B cell (primary cell): ENCODE measurements around the gene SFXN2. TPM values are rescaled to one million over a fixed set of nuclear protein-coding genes. Genes with fewer than 3 reads are reported as not detected.

Experiments used
- ATAC-seq: fragments of 200-7000 bp; cut with Tn5 transposase; one replicate; pipeline ENCODE4 v1.10.0; 2021; ENCODE audit warnings: low read depth, mild to moderate bottlenecking, moderate number of reproducible peaks, moderate library complexity
- CTCF ChIA-PET: fragments of 350-600 bp; sonication (Branson Sonifier 250); formaldehyde crosslinking; loops from one replicate; lab custom pipeline; 2021; ENCODE audit warnings: antibody characterized with exemption, inconsistent platforms; lab: Charles Lee
- POLR2A ChIA-PET: fragments of 350-600 bp; sonication (Branson Sonifier 250); formaldehyde crosslinking; loops from one replicate; lab custom pipeline; 2021; ENCODE audit warnings: antibody characterized with exemption; lab: Charles Lee
- DNase-seq: peaks from one replicate; pipeline ENCODE4 v3.0.0; 2013
- H2AFZ ChIP-seq: 2 replicates; pipeline ENCODE4 v1.6.1; 2012; ENCODE audit warnings: mild to moderate bottlenecking, low read depth, low read length; ENCODE audit not compliant: insufficient read depth, poor library complexity, severe bottlenecking
- H3K27ac ChIP-seq, 2 donors: 1 replicate in 1 of 2; 2 replicates in 1 of 2; pipeline ENCODE4 v1.5.1; 2012 to 2013; ENCODE audit warnings: low read length in 2 of 2, mild to moderate bottlenecking in 2 of 2, moderate library complexity in 1 of 2
- H3K27me3 ChIP-seq, 4 experiments: fragments of 200-600 bp in 1 of 4; sonication (generic) in 1 of 4; replicated peaks in 1 of 4; 1 replicate in 2 of 4; 2 replicates in 2 of 4; pipeline versions ENCODE4 v1.6.1 to v1.7.0; 2013 to 2016; ENCODE audit warnings: low read length in 3 of 4, mild to moderate bottlenecking in 2 of 4, mixed read lengths in 1 of 4, moderate library complexity in 1 of 4; ENCODE audit not compliant: insufficient read depth in 4 of 4, control insufficient read depth in 3 of 4; ENCODE audit errors: control extremely low read depth in 1 of 4
- H3K36me3 ChIP-seq, 2 experiments: replicated peaks in 1 of 2; 1 replicate in 1 of 2; 2 replicates in 1 of 2; pipeline versions ENCODE4 v1.6.1 to v1.7.1; 2013; ENCODE audit warnings: low read length in 1 of 2; ENCODE audit not compliant: insufficient read depth in 2 of 2, control insufficient read depth in 1 of 2; ENCODE audit errors: control extremely low read depth in 1 of 2, extremely low read depth in 1 of 2
- H3K4me1 ChIP-seq, 2 donors: fragments of 200-600 bp in 1 of 2; sonication (generic) in 1 of 2; 1 replicate in 1 of 2; 2 replicates in 1 of 2; pipeline versions ENCODE4 v1.5.1 to v1.6.1; 2013 to 2017; ENCODE audit warnings: low read length in 2 of 2; ENCODE audit not compliant: control insufficient read depth in 2 of 2, insufficient read depth in 2 of 2
- H3K4me2 ChIP-seq: replicated peaks from 2 replicates; pipeline ENCODE3; 2012; ENCODE audit warnings: mild to moderate bottlenecking, low read depth, low read length; ENCODE audit not compliant: poor library complexity, severe bottlenecking
- H3K4me3 ChIP-seq, 5 experiments: fragments of 200-600 bp in 1 of 5; sonication (generic) in 1 of 5; 1 replicate in 3 of 5; 2 replicates in 2 of 5; pipeline versions ENCODE4 v1.5.1 to v1.7.0; 2011 to 2016; ENCODE audit warnings: low read length in 4 of 5, mild to moderate bottlenecking in 4 of 5, low read depth in 2 of 5, control low read depth in 1 of 5, moderate library complexity in 1 of 5; ENCODE audit not compliant: insufficient read depth in 1 of 5; ENCODE audit errors: control extremely low read depth in 1 of 5, extremely low read depth in 1 of 5
- H3K79me2 ChIP-seq: fragments of 200-600 bp; sonication (generic); one replicate; pipeline ENCODE4 v1.6.0; 2016; ENCODE audit warnings: low read length; ENCODE audit not compliant: control insufficient read depth, insufficient read depth
- H3K9ac ChIP-seq: fragments of 200-600 bp; sonication (generic); 2 replicates; pipeline ENCODE4 v1.6.1; 2017; ENCODE audit warnings: mild to moderate bottlenecking, low read length, moderate library complexity
- H3K9me3 ChIP-seq, 3 donors: one replicate each; pipeline versions ENCODE4 v1.6.1 to v1.7.1; 2013; ENCODE audit warnings: low read length in 2 of 3; ENCODE audit not compliant: control insufficient read depth in 2 of 3, insufficient read depth in 1 of 3; ENCODE audit errors: control extremely low read depth in 1 of 3
- H4K20me1 ChIP-seq: 2 replicates; pipeline ENCODE4 v1.6.0; 2012; ENCODE audit warnings: mild to moderate bottlenecking, low read length; ENCODE audit not compliant: insufficient read depth, control insufficient read depth, poor library complexity, severe bottlenecking
- H3K27ac Mint-ChIP-seq: one replicate; pipeline ENCODE4 v1.8.0; 2021; ENCODE audit warnings: mixed read lengths
- H3K27me3 Mint-ChIP-seq: one replicate; pipeline ENCODE4 v1.8.0; 2021; ENCODE audit warnings: mixed read lengths
- H3K4me1 Mint-ChIP-seq: one replicate; pipeline ENCODE4 v1.8.0; 2021; ENCODE audit warnings: mixed read lengths
- H3K4me3 Mint-ChIP-seq: one replicate; pipeline ENCODE4 v1.8.0; 2021; ENCODE audit warnings: mixed read lengths
- H3K9me3 Mint-ChIP-seq: one replicate; pipeline ENCODE4 v1.8.0; 2022; ENCODE audit warnings: mixed read lengths; ENCODE audit not compliant: insufficient read depth
- CTCF ChIP-seq: fragments of 200-600 bp; IDR thresholded peaks from one replicate; pipeline ENCODE4 v1.8.0; 2022; ENCODE audit warnings: antibody characterized with exemption, mild to moderate bottlenecking
- EZH2 ChIP-seq: IDR thresholded peaks from 2 replicates; pipeline ENCODE4 v1.6.1; 2012; ENCODE audit warnings: borderline replicate concordance, low read depth, mild to moderate bottlenecking, moderate library complexity, low read length; ENCODE audit not compliant: insufficient read depth, poor library complexity, severe bottlenecking
- whole genome bisulfite sequencing: methylation state at CpG from one replicate; pipeline ENCODE4 v1.1.5; 2013; ENCODE audit warnings: missing lambda C conversion rate; ENCODE audit not compliant: insufficient coverage; 5-methylcytosine and 5-hydroxymethylcytosine counted together
- intact Hi-C: fragments of 100-400 bp; cut with micrococcal nuclease; formaldehyde crosslinking; loops from one replicate; pipeline ENCODE4 v1.10.0; 2022
- polyA plus RNA-seq: library from polyadenylated mRNA; depleted of rRNA; stranded (reverse); fragments of >200 nt; gene quantifications from 2 replicates; pipeline ENCODE4 v1.2.3, GENCODE V29; 2012
- total RNA-seq, 2 donors: library from RNA; stranded (reverse); fragments of 120-200 nt in 1 of 2; gene quantifications; 1 replicate in 1 of 2; 2 replicates in 1 of 2; pipeline versions ENCODE4 v1.2.3 to v1.2.4, GENCODE V29; 2013 to 2022

SFXN2 gene
- total and polyA plus RNA-seq, 2 donors (not counting 1 experiment from before 2014, with no cell fraction given): 8.1 to 23.5 TPM

DNA sequence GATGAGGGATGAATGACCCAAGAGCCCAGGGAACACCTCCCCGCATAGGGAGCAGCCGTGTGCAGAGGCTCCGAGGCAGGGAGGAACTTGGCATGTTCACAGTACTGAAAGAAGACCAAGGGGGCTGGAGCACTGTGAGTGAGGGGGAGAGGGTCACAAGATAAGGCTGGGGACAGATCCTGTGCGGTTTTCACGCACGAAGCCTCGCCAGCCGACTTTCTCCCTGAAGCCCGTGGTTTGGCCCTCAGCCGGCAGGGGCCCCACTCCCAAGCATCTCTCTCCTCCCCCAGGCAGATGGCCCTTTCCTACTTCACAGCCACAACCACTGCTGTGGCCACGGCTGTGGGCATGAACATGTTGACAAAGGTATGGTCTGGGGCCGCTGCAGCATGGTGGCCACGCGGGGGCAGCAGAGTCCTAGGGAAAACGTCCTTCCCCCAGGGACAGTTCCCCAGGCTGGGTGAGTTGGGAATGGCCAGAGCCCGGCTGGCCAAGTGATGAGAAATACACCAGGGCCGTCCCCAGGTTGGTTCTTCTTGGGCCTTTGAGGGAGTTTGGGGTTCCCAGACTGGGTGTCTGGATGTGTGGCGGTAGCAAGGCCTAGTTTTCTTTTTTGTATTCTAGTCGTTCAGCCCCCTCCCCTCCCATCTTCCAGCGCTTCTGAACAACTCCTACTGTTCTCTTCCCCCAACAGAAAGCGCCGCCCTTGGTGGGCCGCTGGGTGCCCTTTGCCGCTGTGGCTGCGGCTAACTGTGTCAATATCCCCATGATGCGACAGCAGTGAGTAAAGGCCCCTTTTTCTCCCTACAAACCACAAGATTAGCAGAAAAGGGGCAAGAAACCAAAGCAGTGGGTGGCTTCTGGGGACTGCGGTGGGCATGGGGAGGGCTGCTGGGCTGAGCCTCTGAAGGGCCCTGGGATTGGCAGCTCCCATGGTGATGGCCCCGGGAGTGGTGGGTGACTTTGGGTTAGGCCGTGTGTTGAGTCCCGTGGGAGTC, 14.9 kb downstream of the SFXN2 start:
- DNase-seq: peak; percentile 63
- Histone ChIP-seq H3K9ac (no peak overlapping the region), H3K9me3 (no peaks in the 10 kb centered on the region), H3K36me3 (peaks cover 0 to 31% of the 10 kb centered on the region in 2 experiments), H3K4me3 (no peak overlapping the region), H4K20me1 (no peaks in the 10 kb centered on the region), H3K4me2 (no peak overlapping the region), H3K27me3 (no peaks in the 10 kb centered on the region), H2AFZ (no peak overlapping the region), H3K27ac (no peak overlapping the region), H3K4me1 (no peaks in the 10 kb centered on the region), H3K79me2 (peaks cover 4% of the 10 kb centered on the region)
- CTCF ChIA-PET: interaction anchor here (1.0 to 2.9 kb wide), 4 partner anchors 15 to 172 kb away, joined by 3 to 14 read pairs (median 4); partner anchors contain the start of genes ARL3 and SFXN2
- Mint-ChIP-seq H3K4me3 (no peak overlapping the region), H3K27me3 (no peaks in the 10 kb centered on the region), H3K27ac (no peak overlapping the region), H3K9me3 (no peaks in the 10 kb centered on the region), H3K4me1 (no peaks in the 10 kb centered on the region)
- POLR2A ChIA-PET: interaction anchor here (0.5 kb wide), 1 partner anchor 232 kb away, joined by 4 read pairs; no protein-coding TSS in a partner anchor
- intact Hi-C loops: no loop called here
- peak; percentile 69 for TF ChIP-seq CTCF
- TF ChIP-seq EZH2: no peak
- peak; percentile 78 for ATAC-seq
- WGBS: 66% methylated on average over 19 of the region's 30 CpGs
